ENCODE measurements around the gene UCHL5. TPM values are rescaled to one million over a fixed set of nuclear protein-coding genes. Genes with fewer than 3 reads are reported as not detected.
A peak's percentile ranks its signal among the peaks of the same experiment; 100 is the strongest.
"Not testable (repeated sequence)": the region's sequence is repeated elsewhere in the genome, so short reads cannot be mapped to it uniquely, and the experiment has no call there.

UCHL5 gene
- total and polyA plus RNA-seq, 4 donors = 14.5 to 29.7 (median 21.6) TPM

- DNase-seq (ENCODE audit: low spot score) = no peak
- WGBS = 95% methylated on average over 10 of the region's 10 CpGs
- Histone ChIP-seq H3K4me1 (ENCODE audit: control insufficient read depth in 4 of 4, insufficient read depth in 4 of 4, low read length in 3 of 4) (no peaks in the 10 kb centered on the region), H3K9me3 (ENCODE audit: control insufficient read depth in 4 of 4, low read length in 3 of 4) (peaks cover 0 to 5% (median 2%) of the 10 kb centered on the region in 4 donors), H3K4me3 (ENCODE audit: low read depth in 1 of 3, low read length in 3 of 3) (no peak overlapping the region), H3K27ac (ENCODE audit: low read depth in 1 of 2, low read length in 2 of 2) (no peak overlapping the region), H3K36me3 (ENCODE audit: control insufficient read depth in 4 of 4, insufficient read depth in 3 of 4, low read depth in 1 of 4, low read length in 3 of 4) (peaks cover 2 to 6% (median 4%) of the 10 kb centered on the region in 4 donors), H3K27me3 (ENCODE audit: control insufficient read depth in 4 of 4, insufficient read depth in 4 of 4, low read length in 3 of 4) (no peaks in the 10 kb centered on the region), H3K9ac (ENCODE audit: low read depth in 1 of 2, low read length in 2 of 2) (no peak overlapping the region)
- TF ChIP-seq TAF1 (conservative IDR thresholded peaks at IDR 0.05) = no peak
- no peak for TF ChIP-seq FOXA1 (IDR thresholded peaks at IDR 0.05)
- no peak for TF ChIP-seq SP1 (IDR thresholded peaks at IDR 0.05)
- no peak for TF ChIP-seq EGR1 (IDR thresholded peaks at IDR 0.05; ENCODE audit: low read depth in 2 of 2)
- no peak for TF ChIP-seq GABPA (IDR thresholded peaks at IDR 0.05 in 1 of 2, conservative IDR thresholded peaks at IDR 0.05 in 1 of 2)
- TF ChIP-seq HNF4A (conservative IDR thresholded peaks at IDR 0.05) = no peak
- TF ChIP-seq, protein P1, sequence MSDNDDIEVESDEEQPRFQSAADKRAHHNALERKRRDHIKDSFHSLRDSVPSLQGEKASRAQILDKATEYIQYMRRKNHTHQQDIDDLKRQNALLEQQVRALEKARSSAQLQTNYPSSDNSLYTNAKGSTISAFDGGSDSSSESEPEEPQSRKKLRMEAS (IDR thresholded peaks at IDR 0.05) = no peak
- no peak for TF ChIP-seq FOXA2 (IDR thresholded peaks at IDR 0.05)
- no peak for TF ChIP-seq YY1 (IDR thresholded peaks at IDR 0.05)
These were observed 65.6 kb downstream of the UCHL5 start for GRCh38 chr1:192993426-192994085.

- not testable (repeated sequence) for H3K4me1 ChIP-seq (ENCODE audit: control insufficient read depth in 4 of 4, insufficient read depth in 4 of 4, low read length in 3 of 4); DNase-seq (ENCODE audit: low spot score); H3K4me3 ChIP-seq (ENCODE audit: low read depth in 1 of 3, low read length in 3 of 3); H3K27me3 ChIP-seq (ENCODE audit: control insufficient read depth in 4 of 4, insufficient read depth in 4 of 4, low read length in 3 of 4); H3K9ac ChIP-seq (ENCODE audit: low read depth in 1 of 2, low read length in 2 of 2); H3K27ac ChIP-seq (ENCODE audit: low read depth in 1 of 2, low read length in 2 of 2); H3K9me3 ChIP-seq (ENCODE audit: control insufficient read depth in 4 of 4, low read length in 3 of 4); H3K36me3 ChIP-seq (ENCODE audit: control insufficient read depth in 4 of 4, insufficient read depth in 3 of 4, low read depth in 1 of 4, low read length in 3 of 4)
- WGBS = 94% methylated on average over 38 of the region's 38 CpGs
These were observed 72.3 kb downstream of the UCHL5 start for GRCh38 chr1:192986748-192987334.

GRCh38 chr1:192986110-192986747 lies 72.9 kb downstream of the UCHL5 start:
- Histone ChIP-seq H3K9ac (ENCODE audit: low read depth in 1 of 2, low read length in 2 of 2) (no peak overlapping the region), H3K27ac (ENCODE audit: low read depth in 1 of 2, low read length in 2 of 2) (no peak overlapping the region), H3K36me3 (ENCODE audit: control insufficient read depth in 4 of 4, insufficient read depth in 3 of 4, low read depth in 1 of 4, low read length in 3 of 4) (peaks cover 0 to 2% (median 0%) of the 10 kb centered on the region in 4 donors), H3K4me1 (ENCODE audit: control insufficient read depth in 4 of 4, insufficient read depth in 4 of 4, low read length in 3 of 4) (no peaks in the 10 kb centered on the region), H3K27me3 (ENCODE audit: control insufficient read depth in 4 of 4, insufficient read depth in 4 of 4, low read length in 3 of 4) (no peaks in the 10 kb centered on the region), H3K4me3 (ENCODE audit: low read depth in 1 of 3, low read length in 3 of 3) (no peak overlapping the region), H3K9me3 (ENCODE audit: control insufficient read depth in 4 of 4, low read length in 3 of 4) (no peaks in the 10 kb centered on the region)
- peak; percentile 60 for DNase-seq (ENCODE audit: low spot score)
- TF ChIP-seq NR2F2 (IDR thresholded peaks at IDR 0.05) = no peak
- TF ChIP-seq YY1 (IDR thresholded peaks at IDR 0.05) = no peak
- TF ChIP-seq, protein P1 (IDR thresholded peaks at IDR 0.05) = no peak
- TF ChIP-seq SP1 (IDR thresholded peaks at IDR 0.05) = no peak
- no peak for TF ChIP-seq HNF4G (IDR thresholded peaks at IDR 0.05)
- TF ChIP-seq, protein P2, sequence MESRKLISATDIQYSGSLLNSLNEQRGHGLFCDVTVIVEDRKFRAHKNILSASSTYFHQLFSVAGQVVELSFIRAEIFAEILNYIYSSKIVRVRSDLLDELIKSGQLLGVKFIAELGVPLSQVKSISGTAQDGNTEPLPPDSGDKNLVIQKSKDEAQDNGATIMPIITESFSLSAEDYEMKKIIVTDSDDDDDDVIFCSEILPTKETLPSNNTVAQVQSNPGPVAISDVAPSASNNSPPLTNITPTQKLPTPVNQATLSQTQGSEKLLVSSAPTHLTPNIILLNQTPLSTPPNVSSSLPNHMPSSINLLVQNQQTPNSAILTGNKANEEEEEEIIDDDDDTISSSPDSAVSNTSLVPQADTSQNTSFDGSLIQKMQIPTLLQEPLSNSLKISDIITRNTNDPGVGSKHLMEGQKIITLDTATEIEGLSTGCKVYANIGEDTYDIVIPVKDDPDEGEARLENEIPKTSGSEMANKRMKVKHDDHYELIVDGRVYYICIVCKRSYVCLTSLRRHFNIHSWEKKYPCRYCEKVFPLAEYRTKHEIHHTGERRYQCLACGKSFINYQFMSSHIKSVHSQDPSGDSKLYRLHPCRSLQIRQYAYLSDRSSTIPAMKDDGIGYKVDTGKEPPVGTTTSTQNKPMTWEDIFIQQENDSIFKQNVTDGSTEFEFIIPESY (IDR thresholded peaks at IDR 0.05) = no peak
- TF ChIP-seq EGR1 (IDR thresholded peaks at IDR 0.05; ENCODE audit: low read depth in 2 of 2) = no peak
- no peak for TF ChIP-seq GABPA (IDR thresholded peaks at IDR 0.05 in 1 of 2, conservative IDR thresholded peaks at IDR 0.05 in 1 of 2)
- TF ChIP-seq RAD21 (IDR thresholded peaks at IDR 0.05) = no peak
- TF ChIP-seq, protein P3, sequence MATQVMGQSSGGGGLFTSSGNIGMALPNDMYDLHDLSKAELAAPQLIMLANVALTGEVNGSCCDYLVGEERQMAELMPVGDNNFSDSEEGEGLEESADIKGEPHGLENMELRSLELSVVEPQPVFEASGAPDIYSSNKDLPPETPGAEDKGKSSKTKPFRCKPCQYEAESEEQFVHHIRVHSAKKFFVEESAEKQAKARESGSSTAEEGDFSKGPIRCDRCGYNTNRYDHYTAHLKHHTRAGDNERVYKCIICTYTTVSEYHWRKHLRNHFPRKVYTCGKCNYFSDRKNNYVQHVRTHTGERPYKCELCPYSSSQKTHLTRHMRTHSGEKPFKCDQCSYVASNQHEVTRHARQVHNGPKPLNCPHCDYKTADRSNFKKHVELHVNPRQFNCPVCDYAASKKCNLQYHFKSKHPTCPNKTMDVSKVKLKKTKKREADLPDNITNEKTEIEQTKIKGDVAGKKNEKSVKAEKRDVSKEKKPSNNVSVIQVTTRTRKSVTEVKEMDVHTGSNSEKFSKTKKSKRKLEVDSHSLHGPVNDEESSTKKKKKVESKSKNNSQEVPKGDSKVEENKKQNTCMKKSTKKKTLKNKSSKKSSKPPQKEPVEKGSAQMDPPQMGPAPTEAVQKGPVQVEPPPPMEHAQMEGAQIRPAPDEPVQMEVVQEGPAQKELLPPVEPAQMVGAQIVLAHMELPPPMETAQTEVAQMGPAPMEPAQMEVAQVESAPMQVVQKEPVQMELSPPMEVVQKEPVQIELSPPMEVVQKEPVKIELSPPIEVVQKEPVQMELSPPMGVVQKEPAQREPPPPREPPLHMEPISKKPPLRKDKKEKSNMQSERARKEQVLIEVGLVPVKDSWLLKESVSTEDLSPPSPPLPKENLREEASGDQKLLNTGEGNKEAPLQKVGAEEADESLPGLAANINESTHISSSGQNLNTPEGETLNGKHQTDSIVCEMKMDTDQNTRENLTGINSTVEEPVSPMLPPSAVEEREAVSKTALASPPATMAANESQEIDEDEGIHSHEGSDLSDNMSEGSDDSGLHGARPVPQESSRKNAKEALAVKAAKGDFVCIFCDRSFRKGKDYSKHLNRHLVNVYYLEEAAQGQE (IDR thresholded peaks at IDR 0.05) = no peak
- no peak for TF ChIP-seq CTCF (IDR thresholded peaks at IDR 0.05; ENCODE audit: low read depth, low read length, missing input control)
- TF ChIP-seq JUND (IDR thresholded peaks at IDR 0.05) = no peak
- no peak for TF ChIP-seq FOXA2 (IDR thresholded peaks at IDR 0.05)
- no peak for TF ChIP-seq HNF4A (conservative IDR thresholded peaks at IDR 0.05)
- no peak for TF ChIP-seq FOXA1 (IDR thresholded peaks at IDR 0.05)
- TF ChIP-seq RXRA (IDR thresholded peaks at IDR 0.05) = no peak
- TF ChIP-seq TAF1 (conservative IDR thresholded peaks at IDR 0.05) = no peak
- 91% methylated on average over 8 of the region's 8 CpGs for WGBS
